CD14-positive monocyte (primary cell): ENCODE data around the gene TSSK3. TPM values are rescaled to one million over a fixed set of nuclear protein-coding genes. Genes with fewer than 3 reads are reported as not detected.
A peak's percentile ranks its signal among the peaks of the same experiment; 100 is the strongest.

Source experiments
- DNase-seq, 3 donors: peaks; one replicate each; pipeline ENCODE4 v3.0.0-alpha.2; 2011 to 2022
- H2AFZ ChIP-seq: 2 replicates; pipeline ENCODE4 v1.6.0; 2012; ENCODE audit warnings: mild to moderate bottlenecking, low read depth, low read length, inconsistent platforms; ENCODE audit not compliant: insufficient read depth, poor library complexity, severe bottlenecking
- H3K27ac ChIP-seq, 2 donors: 1 replicate in 1 of 2; 2 replicates in 1 of 2; pipeline ENCODE4 v1.5.1; 2012 to 2013; ENCODE audit warnings: low read length in 2 of 2, control low read depth in 1 of 2, inconsistent platforms in 1 of 2, low read depth in 1 of 2, mild to moderate bottlenecking in 1 of 2
- H3K27me3 ChIP-seq, 2 donors: one replicate each; pipeline versions ENCODE4 v1.6.0 to v1.6.1; 2011 to 2013; ENCODE audit warnings: low read length in 2 of 2; ENCODE audit not compliant: control insufficient read depth in 2 of 2, insufficient read depth in 2 of 2
- H3K36me3 ChIP-seq, 2 donors: replicated peaks in 1 of 2; 1 replicate in 1 of 2; 2 replicates in 1 of 2; pipeline versions ENCODE4 v1.5.1 to v1.6.1; 2012 to 2013; ENCODE audit warnings: low read length in 2 of 2, control low read depth in 1 of 2, inconsistent platforms in 1 of 2, mild to moderate bottlenecking in 1 of 2; ENCODE audit not compliant: insufficient read depth in 2 of 2, control insufficient read depth in 1 of 2
- H3K4me1 ChIP-seq, 2 donors: 1 replicate in 1 of 2; 2 replicates in 1 of 2; pipeline versions ENCODE4 v1.5.1 to v1.6.1; 2012 to 2013; ENCODE audit warnings: low read length in 2 of 2, control low read depth in 1 of 2, inconsistent platforms in 1 of 2, mild to moderate bottlenecking in 1 of 2, moderate library complexity in 1 of 2; ENCODE audit not compliant: insufficient read depth in 2 of 2, control insufficient read depth in 1 of 2
- H3K4me2 ChIP-seq: replicated peaks from 2 replicates; pipeline ENCODE3; 2012; ENCODE audit warnings: low read length, moderate library complexity, mild to moderate bottlenecking; ENCODE audit not compliant: poor library complexity, severe bottlenecking; ENCODE audit errors: extremely low read depth
- H3K4me3 ChIP-seq, 3 experiments: fragments of 200-600 bp in 1 of 3; sonication (generic) in 1 of 3; replicated peaks in 1 of 3; 1 replicate in 2 of 3; 2 replicates in 1 of 3; pipeline ENCODE4 v1.5.1; 2011 to 2013; ENCODE audit warnings: low read length in 3 of 3, mild to moderate bottlenecking in 3 of 3, control low read depth in 2 of 3, low read depth in 2 of 3, inconsistent platforms in 1 of 3, moderate library complexity in 1 of 3
- H3K79me2 ChIP-seq: 2 replicates; pipeline ENCODE4 v1.6.0; 2012; ENCODE audit warnings: mild to moderate bottlenecking, control low read depth, inconsistent platforms, low read length, moderate library complexity; ENCODE audit not compliant: insufficient read depth
- H3K9ac ChIP-seq: 2 replicates; pipeline ENCODE4 v1.6.0; 2017; ENCODE audit warnings: low read length, mild to moderate bottlenecking; ENCODE audit not compliant: insufficient read depth, poor library complexity, severe bottlenecking
- H3K9me3 ChIP-seq, 2 donors: replicated peaks in 1 of 2; 1 replicate in 1 of 2; 2 replicates in 1 of 2; pipeline versions ENCODE4 v1.5.1 to v1.6.1; 2012 to 2013; ENCODE audit warnings: low read length in 2 of 2, control low read depth in 1 of 2; ENCODE audit not compliant: control insufficient read depth in 1 of 2, insufficient read depth in 1 of 2
- H4K20me1 ChIP-seq: 2 replicates; pipeline ENCODE4 v1.6.0; 2012; ENCODE audit warnings: mild to moderate bottlenecking, low read length, control low read depth, moderate library complexity; ENCODE audit not compliant: insufficient read depth
- H3K27ac Mint-ChIP-seq, 7 donors: one replicate each; pipeline ENCODE4 v1.8.0; 2020; ENCODE audit warnings: mild to moderate bottlenecking in 7 of 7, mixed read lengths in 7 of 7, moderate library complexity in 6 of 7, inconsistent platforms in 2 of 7
- H3K27me3 Mint-ChIP-seq, 3 donors: one replicate each; pipeline ENCODE4 v1.8.0; 2021 to 2022; ENCODE audit warnings: low read depth in 3 of 3, mild to moderate bottlenecking in 3 of 3, mixed read lengths in 3 of 3, moderate library complexity in 3 of 3, inconsistent platforms in 1 of 3
- H3K36me3 Mint-ChIP-seq, 2 donors: one replicate each; pipeline ENCODE4 v1.8.0; 2020; ENCODE audit warnings: mixed read lengths in 2 of 2, inconsistent platforms in 1 of 2, mild to moderate bottlenecking in 1 of 2
- H3K4me1 Mint-ChIP-seq: one replicate; pipeline ENCODE4 v1.8.0; 2020; ENCODE audit warnings: mild to moderate bottlenecking, mixed read lengths
- H3K4me3 Mint-ChIP-seq, 2 donors: one replicate each; pipeline ENCODE4 v1.8.0; 2020; ENCODE audit warnings: mild to moderate bottlenecking in 2 of 2, mixed read lengths in 2 of 2, moderate library complexity in 1 of 2
- H3K9me3 Mint-ChIP-seq, 7 donors: one replicate each; pipeline ENCODE4 v1.8.0; 2020 to 2022; ENCODE audit warnings: mixed read lengths in 7 of 7, mild to moderate bottlenecking in 6 of 7, moderate library complexity in 6 of 7, inconsistent platforms in 2 of 7
- WGBS: methylation state at CpG from one replicate; pipeline ENCODE4 v1.1.5; 2013; ENCODE audit warnings: missing lambda C conversion rate; ENCODE audit not compliant: insufficient coverage; 5-methylcytosine and 5-hydroxymethylcytosine counted together
- intact Hi-C, 2 donors: fragments of 100-400 bp; cut with micrococcal nuclease; formaldehyde crosslinking; loops; one replicate each; pipeline versions ENCODE4 v1.15.0 to v1.15.1; 2023
- polyA plus RNA-seq, 3 donors: library from polyadenylated mRNA; depleted of rRNA in 1 of 3; unstranded in 2 of 3; stranded (reverse) in 1 of 3; fragments of 300-500 nt in 2 of 3; fragments of >200 nt in 1 of 3; fragmentation: Illumina TruSeq in 2 of 3; gene quantifications; 1 replicate in 2 of 3; 2 replicates in 1 of 3; pipeline ENCODE4 v1.2.3, GENCODE V29; 2012 to 2021
- TF ChIP-seq, protein P1 (sequence below): fragments of 200-600 bp; IDR thresholded peaks from one replicate; pipeline ENCODE4 v1.8.0; 2022; ENCODE audit warnings: antibody characterized with exemption, mild to moderate bottlenecking

TSSK3 gene
- polyA plus RNA-seq, 3 donors, result 0.35 to 1.1 (median 0.65) TPM

- Mint-ChIP-seq H3K36me3 (peaks cover 76 to 89% of the 10 kb centered on the region in 2 donors), H3K27me3 (peaks cover 1 to 3% (median 2%) of the 10 kb centered on the region in 3 donors), H3K9me3 (no peaks in the 10 kb centered on the region), H3K4me3 (no peak overlapping the region), H3K27ac (no peak overlapping the region), H3K4me1 (peaks cover 3% of the 10 kb centered on the region)
- Histone ChIP-seq H3K79me2 (no peaks in the 10 kb centered on the region), H3K36me3 (peaks cover 62 to 87% of the 10 kb centered on the region in 2 donors), H4K20me1 (peaks cover 21% of the 10 kb centered on the region), H3K9me3 (no peaks in the 10 kb centered on the region), H3K4me3 (no peak overlapping the region), H3K4me2 (no peak overlapping the region), H2AFZ (no peak overlapping the region), H3K4me1 (no peaks in the 10 kb centered on the region), H3K9ac (no peak overlapping the region), H3K27ac (no peak overlapping the region), H3K27me3 (peaks cover 0 to under 1% of the 10 kb centered on the region in 2 donors)
- intact Hi-C loops, result no loop called here
- TF ChIP-seq, protein P1, sequence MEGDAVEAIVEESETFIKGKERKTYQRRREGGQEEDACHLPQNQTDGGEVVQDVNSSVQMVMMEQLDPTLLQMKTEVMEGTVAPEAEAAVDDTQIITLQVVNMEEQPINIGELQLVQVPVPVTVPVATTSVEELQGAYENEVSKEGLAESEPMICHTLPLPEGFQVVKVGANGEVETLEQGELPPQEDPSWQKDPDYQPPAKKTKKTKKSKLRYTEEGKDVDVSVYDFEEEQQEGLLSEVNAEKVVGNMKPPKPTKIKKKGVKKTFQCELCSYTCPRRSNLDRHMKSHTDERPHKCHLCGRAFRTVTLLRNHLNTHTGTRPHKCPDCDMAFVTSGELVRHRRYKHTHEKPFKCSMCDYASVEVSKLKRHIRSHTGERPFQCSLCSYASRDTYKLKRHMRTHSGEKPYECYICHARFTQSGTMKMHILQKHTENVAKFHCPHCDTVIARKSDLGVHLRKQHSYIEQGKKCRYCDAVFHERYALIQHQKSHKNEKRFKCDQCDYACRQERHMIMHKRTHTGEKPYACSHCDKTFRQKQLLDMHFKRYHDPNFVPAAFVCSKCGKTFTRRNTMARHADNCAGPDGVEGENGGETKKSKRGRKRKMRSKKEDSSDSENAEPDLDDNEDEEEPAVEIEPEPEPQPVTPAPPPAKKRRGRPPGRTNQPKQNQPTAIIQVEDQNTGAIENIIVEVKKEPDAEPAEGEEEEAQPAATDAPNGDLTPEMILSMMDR, result no peak
- no peak for DNase-seq
- WGBS, result 100% methylated on average over 3 of the region's 7 CpGs
Measured at GRCh38 chr1:32367912-32368635, 5.7 kb downstream of the TSSK3 start.

GRCh38 chr1:32372149-32372756, 9.9 kb downstream of the TSSK3 start:
- H3K36me3 ChIP-seq, result peaks cover 64 to 90% of the 10 kb centered on the region in 2 donors
- peak overlapping the region in 2 of 7 donors; percentile 5 to 33 for H3K27ac Mint-ChIP-seq
- peaks cover 0 to 3% (median 1%) of the 10 kb centered on the region in 3 donors for H3K27me3 Mint-ChIP-seq
- peaks cover 78 to 89% of the 10 kb centered on the region in 2 donors for H3K36me3 Mint-ChIP-seq
- no peaks in the 10 kb centered on the region for H3K9me3 ChIP-seq
- DNase-seq, result peak; percentile 44 to 62 (median 54)
- no peaks in the 10 kb centered on the region for H3K4me1 ChIP-seq
- no peak overlapping the region for H3K4me3 Mint-ChIP-seq
- H3K79me2 ChIP-seq, result no peaks in the 10 kb centered on the region
- H3K4me1 Mint-ChIP-seq, result peaks cover 3% of the 10 kb centered on the region
- no peak overlapping the region for H3K4me3 ChIP-seq
- H3K9ac ChIP-seq, result no peak overlapping the region
- 33% methylated on average over 3 of the region's 5 CpGs for WGBS
- H3K4me2 ChIP-seq, result no peak overlapping the region
- no peak overlapping the region for H2AFZ ChIP-seq
- H3K27me3 ChIP-seq, result no peaks in the 10 kb centered on the region
- peaks cover 16% of the 10 kb centered on the region for H4K20me1 ChIP-seq
- intact Hi-C loops, result loop anchor here (2.0 to 10.0 kb wide), 3 partner anchors 37 to 157 kb away; no protein-coding TSS in a partner anchor
- H3K27ac ChIP-seq, result no peak overlapping the region
- no peaks in the 10 kb centered on the region for H3K9me3 Mint-ChIP-seq
- TF ChIP-seq, protein P1, result peak; percentile 44
